Left renal cortex interstitium (tissue), 4 donors: ENCODE measurements around the gene TCERG1L. TPM values are rescaled to one million over a fixed set of nuclear protein-coding genes. Genes with fewer than 3 reads are reported as not detected.
"Not testable (repeated sequence)": the region's sequence is repeated elsewhere in the genome, so short reads cannot be mapped to it uniquely, and the experiment has no call there.

Experiments used
- DNase-seq, 4 donors: peaks; one replicate each; pipeline ENCODE4 v3.0.0-alpha.2; 2013; ENCODE audit warnings: low read depth in 4 of 4, low spot score in 2 of 4, missing footprints in 1 of 4
- polyA plus RNA-seq, 4 donors: library from polyadenylated mRNA; unstranded; fragments of 120-200 nt; gene quantifications; one replicate each; pipeline ENCODE4 v1.2.1, GENCODE V29; 2013; ENCODE audit not compliant: insufficient read length in 4 of 4

The TCERG1L gene
- polyA plus RNA-seq, 4 donors: 1.3 to 2.4 (median 1.9) TPM

GRCh38 chr10:131196176-131196885, 115.2 kb downstream of the TCERG1L start:
- DNase-seq: no peak

- DNase-seq: no peak
Measured at GRCh38 chr10:131195558-131196159, 115.9 kb downstream of the TCERG1L start.

- no peak for DNase-seq
Measured at GRCh38 chr10:131195116-131195515, 116.4 kb downstream of the TCERG1L start.

DNA sequence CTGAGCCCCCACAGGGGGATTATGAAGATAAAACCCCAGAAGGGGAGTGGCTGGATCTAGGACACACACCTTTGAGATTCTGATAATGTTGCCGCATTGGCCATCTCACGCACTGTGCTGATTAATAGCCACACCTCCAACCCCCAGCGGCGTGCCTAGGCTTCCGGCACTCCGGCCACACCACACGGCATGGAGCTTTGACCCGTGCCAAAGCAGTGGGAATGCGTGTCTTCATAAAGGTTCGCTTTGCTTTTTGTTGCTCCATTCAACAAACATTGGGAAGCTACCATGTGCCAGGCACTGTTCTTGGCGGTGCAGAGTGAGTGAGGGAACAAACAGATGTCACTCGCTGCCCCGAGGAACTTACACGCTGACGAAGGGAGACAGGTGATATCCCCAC, 117.6 kb downstream of the TCERG1L start:
- DNase-seq: no peak

DNA sequence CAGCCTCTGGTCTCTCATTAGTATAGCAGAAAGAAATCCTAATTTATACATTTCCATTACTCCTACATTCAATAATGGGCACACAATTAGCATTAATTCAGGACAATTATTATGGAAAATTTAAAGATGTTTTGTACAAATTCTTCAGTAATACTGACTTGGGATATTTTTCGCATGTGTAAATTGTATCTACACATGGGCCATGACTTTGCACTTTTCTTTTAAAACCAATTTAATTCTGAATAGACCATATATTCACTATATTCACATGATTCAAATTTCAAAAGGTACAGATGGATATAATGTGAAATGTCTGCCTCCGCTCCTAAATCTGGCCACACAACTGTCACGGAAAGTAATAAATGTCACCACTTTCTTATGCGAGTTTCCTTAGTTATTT, 123.0 kb downstream of the TCERG1L start:
- no peak for DNase-seq

- DNase-seq: no peak
Measured at GRCh38 chr10:131187926-131188325, 123.6 kb downstream of the TCERG1L start.

DNA sequence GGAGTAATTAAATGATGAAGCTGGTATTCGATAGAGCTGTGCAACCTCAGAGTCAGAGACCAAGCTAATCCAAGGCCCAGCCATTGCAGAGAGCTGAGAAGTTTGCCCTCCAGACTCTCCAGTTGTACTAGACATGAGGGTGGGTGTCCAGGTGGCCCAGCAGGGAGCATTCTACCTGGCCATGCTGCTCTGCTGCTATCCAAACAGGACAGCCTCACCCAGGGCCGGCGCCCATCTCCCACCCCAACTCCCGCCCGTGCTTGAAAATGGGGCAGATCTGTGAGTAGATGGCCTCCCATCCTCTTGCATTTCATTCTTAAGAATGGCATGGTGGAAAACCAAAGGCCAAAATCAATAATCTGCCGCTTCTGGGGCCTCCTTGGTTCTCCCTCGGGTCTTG, 124.2 kb downstream of the TCERG1L start:
- no peak for DNase-seq

DNA sequence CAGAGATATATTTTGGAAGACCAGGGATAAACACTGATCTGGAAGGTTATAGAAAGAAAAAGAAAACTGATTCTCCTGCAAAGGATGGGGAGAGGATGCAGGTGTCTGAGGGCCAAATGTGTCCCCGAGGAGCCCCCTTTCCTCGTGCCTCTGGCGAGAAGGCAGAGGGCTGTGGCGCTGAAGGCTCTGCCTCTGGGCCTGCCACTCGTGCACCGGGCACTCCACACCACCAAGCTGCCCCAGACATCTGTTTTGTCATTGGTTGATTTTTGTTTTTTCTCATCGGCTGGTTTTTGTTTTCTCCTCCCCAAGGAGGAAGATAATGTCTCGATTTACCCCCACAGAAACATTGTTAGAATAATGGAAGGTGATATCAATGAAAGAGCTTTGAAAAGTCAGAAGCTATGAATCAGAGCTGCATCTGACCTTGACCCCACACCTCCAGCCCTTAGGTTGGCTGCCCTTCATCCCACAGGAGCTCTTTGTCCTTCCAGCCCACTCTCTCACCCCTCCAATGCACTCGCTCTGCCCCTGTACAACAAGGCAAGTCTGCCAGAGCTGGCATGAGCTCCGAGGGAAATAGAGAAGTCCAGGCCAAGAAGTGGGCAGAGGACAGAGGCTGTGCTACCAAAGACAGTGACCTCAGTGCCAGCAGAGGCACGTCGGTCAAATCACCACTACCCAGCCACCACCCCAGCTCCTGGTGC, 124.8 kb downstream of the TCERG1L start:
- DNase-seq: no peak

GRCh38 chr10:131184503-131184902, 127.0 kb downstream of the TCERG1L start:
- DNase-seq: no peak

DNA sequence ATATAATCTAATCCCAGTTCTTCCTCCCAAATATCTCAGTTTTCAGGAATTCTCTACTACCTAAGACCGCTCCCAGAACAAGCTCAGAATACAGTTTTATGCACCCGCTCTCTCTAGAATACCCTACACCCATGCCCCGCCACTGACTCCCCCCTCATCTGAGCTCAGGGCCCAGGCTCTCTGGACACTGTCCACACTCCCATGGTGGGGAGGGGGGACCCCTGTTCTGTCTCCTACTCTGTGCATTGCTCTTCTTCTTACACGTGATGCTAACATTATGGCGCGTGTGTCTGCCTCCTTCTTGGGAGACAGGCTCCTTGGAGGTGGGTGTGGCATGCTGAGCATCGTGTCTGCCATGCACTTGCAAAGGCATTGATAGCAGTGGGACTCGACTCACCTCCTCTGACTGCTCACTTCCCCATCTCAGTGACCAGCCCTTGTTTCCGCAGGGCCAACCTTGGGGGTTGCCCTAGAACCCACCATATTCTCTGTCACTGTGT, 127.9 kb downstream of the TCERG1L start:
- DNase-seq: no peak

- no peak for DNase-seq
Measured at GRCh38 chr10:131181456-131181855, 130.1 kb downstream of the TCERG1L start.

GRCh38 chr10:131180740-131181415, 130.6 kb downstream of the TCERG1L start:
- DNase-seq: no peak

DNA sequence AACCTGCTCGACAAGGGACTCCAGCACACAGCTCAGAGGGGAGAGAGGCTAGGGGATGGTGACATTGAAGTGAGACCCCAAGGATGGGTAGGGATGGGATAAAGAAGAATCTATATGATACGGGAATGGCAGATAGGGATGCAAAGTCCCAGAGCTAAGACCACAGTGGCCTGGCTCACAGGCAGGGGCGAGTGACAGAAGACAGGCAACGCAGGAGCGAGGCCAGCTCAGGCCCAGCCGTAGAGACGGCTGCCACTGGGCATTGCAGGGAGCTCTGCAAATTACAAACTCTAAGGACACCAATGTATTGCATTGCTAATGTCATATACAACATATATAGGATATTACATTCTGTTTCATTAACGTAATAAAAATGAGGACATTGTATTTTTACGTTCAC, 131.4 kb downstream of the TCERG1L start:
- DNase-seq: no peak

- DNase-seq: no peak
Measured at GRCh38 chr10:131179361-131179760, 132.2 kb downstream of the TCERG1L start.

DNA sequence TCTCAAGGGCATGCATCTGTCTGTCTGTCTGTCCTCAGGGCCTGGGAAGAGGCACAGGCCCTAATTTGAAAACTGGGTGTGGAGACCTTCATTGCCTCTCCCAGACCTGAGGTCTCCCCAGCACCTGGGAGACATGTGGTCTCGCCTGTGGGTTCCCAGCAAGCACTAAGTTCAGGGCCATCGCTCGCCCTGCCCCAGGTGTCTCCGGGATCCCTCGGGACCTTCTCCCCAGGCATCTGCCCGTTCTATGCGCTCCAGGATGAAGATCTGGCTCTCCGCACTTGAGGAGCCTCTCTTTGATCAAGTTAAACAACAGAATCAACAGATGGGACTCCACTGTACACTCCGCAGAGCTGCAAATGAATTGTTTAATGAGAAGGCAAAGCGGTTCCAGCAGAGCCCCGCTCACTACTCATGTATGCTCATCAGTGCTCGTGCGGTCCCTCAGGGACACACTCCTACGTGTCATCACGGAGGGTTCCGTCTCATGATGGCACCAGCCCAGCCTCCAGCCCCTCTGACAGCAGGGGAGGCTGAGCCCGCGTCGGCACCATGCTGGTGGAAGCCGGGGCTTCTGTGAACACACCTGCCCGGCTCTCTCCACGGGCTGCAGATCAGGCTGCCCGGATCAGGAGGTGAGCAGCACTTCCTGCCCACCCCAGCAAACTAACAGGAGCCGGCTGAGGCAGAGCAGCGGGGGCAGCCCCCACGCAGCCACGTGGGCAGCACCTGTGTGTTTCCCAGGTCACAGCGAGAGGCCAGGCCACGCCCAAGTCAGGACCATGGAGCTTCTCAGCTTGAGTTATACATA, 132.8 kb downstream of the TCERG1L start:
- DNase-seq: no peak

- DNase-seq: no peak
Measured at GRCh38 chr10:131177431-131178327, 133.8 kb downstream of the TCERG1L start.

- no peak for DNase-seq
Measured at GRCh38 chr10:131176907-131177306, 134.6 kb downstream of the TCERG1L start.

GRCh38 chr10:131176324-131176723, 135.2 kb downstream of the TCERG1L start:
- DNase-seq: not testable (repeated sequence)

DNA sequence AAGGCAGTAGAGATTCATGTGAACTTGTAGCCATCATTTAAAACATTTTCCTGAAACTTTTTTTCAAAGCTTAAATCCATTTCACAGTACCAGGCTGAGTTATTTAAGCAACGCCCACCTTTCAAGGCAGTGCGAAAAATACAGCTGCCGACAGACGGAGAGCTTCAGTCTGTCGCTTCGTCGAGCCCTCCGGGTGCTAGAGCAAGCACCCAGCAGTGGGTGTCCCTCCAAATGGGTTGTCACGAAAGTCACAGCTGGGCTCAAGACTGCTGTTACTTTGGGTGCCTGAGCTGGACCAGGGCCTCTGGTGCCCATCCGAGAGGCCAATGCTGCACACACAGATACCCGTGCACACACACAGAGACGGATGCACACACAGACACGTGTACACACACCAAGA, 135.6 kb downstream of the TCERG1L start:
- no peak for DNase-seq
